Osteocyte (in vitro differentiated cells): Measurements from ENCODE around the gene ATG10. TPM values are rescaled to one million over a fixed set of nuclear protein-coding genes. Genes with fewer than 3 reads are reported as not detected.

ENCODE experiments used
- DNase-seq: peaks from one replicate; pipeline ENCODE4 v3.0.0; 2021; ENCODE audit warnings: mixed read lengths; ENCODE audit not compliant: unreplicated experiment; ENCODE audit errors: extremely low spot score
- H3K27ac Mint-ChIP-seq: one replicate; pipeline ENCODE4 v1.8.0; 2021; ENCODE audit warnings: mild to moderate bottlenecking, mixed read lengths; ENCODE audit not compliant: unreplicated experiment
- H3K27me3 Mint-ChIP-seq: one replicate; pipeline ENCODE4 v1.8.0; 2021; ENCODE audit warnings: mixed read lengths; ENCODE audit not compliant: unreplicated experiment
- H3K36me3 Mint-ChIP-seq: one replicate; pipeline ENCODE4 v1.8.0; 2021; ENCODE audit warnings: mixed read lengths; ENCODE audit not compliant: unreplicated experiment
- H3K4me1 Mint-ChIP-seq: one replicate; pipeline ENCODE4 v1.8.0; 2021; ENCODE audit warnings: mixed read lengths; ENCODE audit not compliant: unreplicated experiment
- H3K4me3 Mint-ChIP-seq: one replicate; pipeline ENCODE4 v1.8.0; 2021; ENCODE audit warnings: mild to moderate bottlenecking, moderate library complexity, mixed read lengths; ENCODE audit not compliant: unreplicated experiment
- H3K9me3 Mint-ChIP-seq: one replicate; pipeline ENCODE4 v1.8.0; 2021; ENCODE audit warnings: mixed read lengths; ENCODE audit not compliant: unreplicated experiment
- total RNA-seq: library from RNA; stranded (reverse); gene quantifications from 2 replicates; pipeline ENCODE4 v1.2.1, GENCODE V29; 2021
- TF ChIP-seq, protein P1 (sequence below): fragments of 200-600 bp; sonication (generic); IDR thresholded peaks from 2 replicates; pipeline ENCODE4 v1.5.0; 2021; ENCODE audit warnings: antibody characterized with exemption, mild to moderate bottlenecking, moderate library complexity

Gene ATG10
- total RNA-seq, 1 donor from 2014 or later = 8.3 TPM

DNA sequence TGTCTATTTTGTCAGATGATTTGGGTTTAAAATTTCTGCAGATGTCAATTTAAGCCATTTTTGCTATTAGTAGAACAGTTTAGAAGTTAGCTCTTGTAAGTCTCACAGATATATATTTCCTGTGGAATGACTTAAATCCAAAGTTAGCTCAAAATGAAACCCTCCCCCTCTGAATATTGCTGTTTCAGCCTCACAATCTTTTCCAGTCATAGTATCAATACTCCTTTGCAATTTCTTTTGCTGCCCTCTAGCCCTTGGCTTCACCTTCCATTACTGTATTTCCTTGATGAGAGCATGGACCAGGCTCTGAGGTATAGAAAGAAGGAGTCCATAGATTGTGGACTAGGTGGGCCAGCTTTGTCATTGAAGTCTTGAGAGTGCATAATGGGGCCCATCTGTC is 124.4 kb downstream of the ATG10 start:
- H3K27ac Mint-ChIP-seq = no peak overlapping the region
- peaks cover 13% of the 10 kb centered on the region for H3K9me3 Mint-ChIP-seq
- H3K27me3 Mint-ChIP-seq = no peaks in the 10 kb centered on the region
- TF ChIP-seq, protein P1, sequence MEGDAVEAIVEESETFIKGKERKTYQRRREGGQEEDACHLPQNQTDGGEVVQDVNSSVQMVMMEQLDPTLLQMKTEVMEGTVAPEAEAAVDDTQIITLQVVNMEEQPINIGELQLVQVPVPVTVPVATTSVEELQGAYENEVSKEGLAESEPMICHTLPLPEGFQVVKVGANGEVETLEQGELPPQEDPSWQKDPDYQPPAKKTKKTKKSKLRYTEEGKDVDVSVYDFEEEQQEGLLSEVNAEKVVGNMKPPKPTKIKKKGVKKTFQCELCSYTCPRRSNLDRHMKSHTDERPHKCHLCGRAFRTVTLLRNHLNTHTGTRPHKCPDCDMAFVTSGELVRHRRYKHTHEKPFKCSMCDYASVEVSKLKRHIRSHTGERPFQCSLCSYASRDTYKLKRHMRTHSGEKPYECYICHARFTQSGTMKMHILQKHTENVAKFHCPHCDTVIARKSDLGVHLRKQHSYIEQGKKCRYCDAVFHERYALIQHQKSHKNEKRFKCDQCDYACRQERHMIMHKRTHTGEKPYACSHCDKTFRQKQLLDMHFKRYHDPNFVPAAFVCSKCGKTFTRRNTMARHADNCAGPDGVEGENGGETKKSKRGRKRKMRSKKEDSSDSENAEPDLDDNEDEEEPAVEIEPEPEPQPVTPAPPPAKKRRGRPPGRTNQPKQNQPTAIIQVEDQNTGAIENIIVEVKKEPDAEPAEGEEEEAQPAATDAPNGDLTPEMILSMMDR = no peak
- peaks cover 12% of the 10 kb centered on the region for H3K36me3 Mint-ChIP-seq
- no peak for DNase-seq
- H3K4me1 Mint-ChIP-seq = peaks cover 10% of the 10 kb centered on the region
- no peak overlapping the region for H3K4me3 Mint-ChIP-seq

DNA sequence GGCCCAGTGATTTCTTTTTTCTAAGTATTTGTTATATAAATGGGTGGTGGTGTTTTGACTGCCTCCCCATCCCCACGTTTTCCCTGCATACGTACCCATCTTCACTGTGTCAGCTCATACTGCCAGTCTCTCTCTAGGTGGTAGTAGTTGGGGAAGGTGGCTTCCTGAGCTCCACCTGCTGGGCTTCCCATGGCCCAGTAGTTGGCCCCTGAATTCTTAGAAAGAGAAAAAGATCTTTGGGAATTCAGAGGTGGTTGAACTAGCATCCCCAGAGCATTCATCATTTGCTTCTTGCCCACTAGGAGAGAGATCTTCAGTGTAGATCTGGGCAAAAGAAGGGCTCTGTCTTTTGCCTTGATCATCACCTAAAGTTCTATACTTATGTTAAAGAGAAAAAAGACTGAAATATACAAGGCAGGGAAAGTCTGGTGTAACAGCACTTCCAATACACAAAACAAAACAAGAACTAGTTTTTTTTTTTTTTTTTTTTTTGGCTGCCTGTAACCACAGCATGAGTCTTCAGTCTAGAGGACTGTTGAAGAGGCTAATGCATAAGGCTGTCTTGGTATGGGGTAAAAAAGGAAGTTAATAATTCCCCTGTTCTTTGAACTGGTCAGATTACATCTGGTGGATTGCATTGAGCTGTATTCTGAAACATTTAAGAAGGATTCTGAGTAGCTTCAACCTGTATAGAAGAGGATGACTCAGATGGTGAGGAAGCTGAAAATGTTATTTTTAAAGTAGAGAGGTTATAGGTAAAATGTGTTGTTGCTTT is 128.7 kb downstream of the ATG10 start:
- TF ChIP-seq, protein P1 = peak; percentile 7
- Mint-ChIP-seq H3K36me3 (no peaks in the 10 kb centered on the region), H3K4me1 (peaks cover 15% of the 10 kb centered on the region), H3K27ac (peak overlapping the region; percentile 64), H3K4me3 (no peak overlapping the region), H3K27me3 (no peaks in the 10 kb centered on the region), H3K9me3 (no peaks in the 10 kb centered on the region)
- no peak for DNase-seq

DNA sequence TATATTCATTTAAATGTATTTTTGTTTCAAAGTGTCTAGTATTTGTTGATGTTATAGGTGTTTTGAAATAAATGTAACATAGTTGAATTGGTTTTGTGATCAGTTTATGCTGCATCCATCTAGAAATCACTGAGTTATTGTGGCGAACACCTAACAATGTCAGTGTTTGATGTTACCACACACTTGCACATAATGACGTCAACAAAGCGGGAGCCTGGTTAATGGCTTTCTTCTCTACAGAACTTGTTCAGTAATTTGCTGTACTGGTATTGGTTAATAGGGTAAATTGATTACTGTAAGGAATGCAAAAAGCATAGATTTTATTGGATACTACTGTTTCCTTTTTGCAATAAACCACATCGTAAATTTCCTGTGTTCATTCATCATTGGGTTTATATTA is 133.0 kb downstream of the ATG10 start:
- no peaks in the 10 kb centered on the region for H3K27me3 Mint-ChIP-seq
- H3K9me3 Mint-ChIP-seq = no peaks in the 10 kb centered on the region
- TF ChIP-seq, protein P1 = no peak
- no peak overlapping the region for H3K27ac Mint-ChIP-seq
- no peak for DNase-seq
- H3K36me3 Mint-ChIP-seq = no peaks in the 10 kb centered on the region
- H3K4me1 Mint-ChIP-seq = peaks cover 38% of the 10 kb centered on the region
- no peak overlapping the region for H3K4me3 Mint-ChIP-seq

DNA sequence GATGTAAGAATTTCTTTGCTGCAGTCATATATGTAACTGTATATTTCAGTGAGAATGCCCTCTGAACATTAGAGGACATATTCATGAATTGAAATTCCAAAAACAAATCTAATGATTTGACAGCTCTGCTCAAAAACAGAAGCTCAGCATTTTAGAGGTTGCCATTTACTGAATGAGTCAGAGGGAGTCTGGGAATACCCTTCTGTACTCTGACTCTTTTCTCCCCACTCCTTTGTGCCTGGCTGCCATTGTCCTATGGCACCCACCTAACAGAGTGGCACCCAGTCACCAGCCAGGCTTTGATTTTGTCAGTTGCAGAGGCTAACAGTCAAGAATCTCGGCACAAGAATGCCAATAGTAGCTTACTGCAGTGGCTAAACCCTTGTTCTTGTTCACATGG is 133.6 kb downstream of the ATG10 start:
- H3K9me3 Mint-ChIP-seq = no peaks in the 10 kb centered on the region
- TF ChIP-seq, protein P1 = no peak
- peak overlapping the region; percentile 67 for H3K27ac Mint-ChIP-seq
- H3K4me3 Mint-ChIP-seq = no peak overlapping the region
- peaks cover 36% of the 10 kb centered on the region for H3K4me1 Mint-ChIP-seq
- H3K36me3 Mint-ChIP-seq = no peaks in the 10 kb centered on the region
- H3K27me3 Mint-ChIP-seq = no peaks in the 10 kb centered on the region
- DNase-seq = no peak

DNA sequence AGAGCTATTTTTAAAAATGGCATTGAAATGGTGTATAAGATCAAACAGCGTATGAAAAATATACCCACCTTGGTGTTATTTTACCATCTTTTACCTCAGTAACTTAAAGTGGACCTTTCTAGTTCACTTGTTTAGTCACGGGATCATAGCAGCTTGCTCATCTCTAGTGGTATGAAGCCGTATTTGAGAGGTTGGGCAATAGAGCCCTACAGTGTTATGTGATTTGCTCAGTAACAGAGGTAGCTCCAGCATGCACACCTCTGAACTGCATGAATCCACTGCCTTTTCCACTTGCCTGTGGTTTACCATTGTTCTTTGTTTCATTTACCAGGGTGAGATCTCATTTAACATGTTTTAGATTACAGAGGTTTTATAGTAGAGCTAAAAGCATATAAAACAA is 134.4 kb downstream of the ATG10 start:
- Mint-ChIP-seq H3K36me3 (no peaks in the 10 kb centered on the region), H3K27me3 (no peaks in the 10 kb centered on the region), H3K4me1 (peaks cover 31% of the 10 kb centered on the region), H3K9me3 (no peaks in the 10 kb centered on the region), H3K27ac (peak overlapping the region; percentile 38), H3K4me3 (no peak overlapping the region)
- DNase-seq = no peak
- TF ChIP-seq, protein P1 = no peak
